CD4-positive, alpha-beta T cell treated with Interleukin-10 for 1 hour (primary cell): ENCODE results near the gene AGBL3.
"Not testable (repeated sequence)": the region's sequence is repeated elsewhere in the genome, so short reads cannot be mapped to it uniquely, and the experiment has no call there.

Experiments used
- DNase-seq: peaks from one replicate; pipeline ENCODE4 v3.0.0-alpha.2; 2020

The AGBL3 gene

GRCh38 chr7:135078051-135078450 lies 91.7 kb downstream of the AGBL3 start:
- DNase-seq: no peak

DNA sequence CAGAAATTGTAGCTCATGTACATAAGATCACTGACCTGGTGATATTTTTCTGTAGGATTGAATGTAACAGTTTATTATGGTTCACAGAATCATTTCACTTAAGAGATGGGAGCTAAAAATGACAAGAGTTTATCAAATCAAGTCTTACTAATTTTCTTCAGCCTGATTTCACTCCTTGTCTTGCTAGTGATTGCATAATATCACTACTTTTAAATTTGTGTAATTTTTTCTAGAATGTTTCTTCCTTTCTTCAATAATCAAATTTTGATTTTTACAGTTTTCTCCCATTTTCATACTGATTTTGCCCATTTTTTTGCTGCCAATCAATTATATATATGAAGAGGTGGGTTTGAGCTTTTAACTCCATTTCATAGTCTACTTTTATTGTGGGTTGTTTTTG lies 92.8 kb downstream of the AGBL3 start:
- DNase-seq: no peak

DNA sequence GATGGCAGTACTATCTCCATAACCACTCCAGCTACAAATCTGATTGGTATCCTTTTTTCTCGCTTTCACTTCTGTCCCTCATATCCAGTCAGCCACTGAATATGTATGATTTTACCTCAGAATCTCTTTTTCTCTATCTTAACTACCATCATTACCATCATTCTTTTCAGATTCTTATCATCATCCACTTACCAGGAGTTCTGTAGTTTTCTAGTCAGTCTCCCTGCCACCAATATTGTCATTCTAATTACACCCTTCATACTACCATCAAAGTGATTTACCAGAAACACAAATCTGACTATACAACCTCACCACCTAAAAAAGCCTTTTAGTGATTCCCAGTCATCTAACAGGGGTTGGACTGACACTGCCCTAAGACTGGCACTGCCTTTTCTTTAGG lies 96.7 kb downstream of the AGBL3 start:
- DNase-seq: no peak

GRCh38 chr7:135088566-135088965 lies 102.3 kb downstream of the AGBL3 start:
- no peak for DNase-seq

DNA sequence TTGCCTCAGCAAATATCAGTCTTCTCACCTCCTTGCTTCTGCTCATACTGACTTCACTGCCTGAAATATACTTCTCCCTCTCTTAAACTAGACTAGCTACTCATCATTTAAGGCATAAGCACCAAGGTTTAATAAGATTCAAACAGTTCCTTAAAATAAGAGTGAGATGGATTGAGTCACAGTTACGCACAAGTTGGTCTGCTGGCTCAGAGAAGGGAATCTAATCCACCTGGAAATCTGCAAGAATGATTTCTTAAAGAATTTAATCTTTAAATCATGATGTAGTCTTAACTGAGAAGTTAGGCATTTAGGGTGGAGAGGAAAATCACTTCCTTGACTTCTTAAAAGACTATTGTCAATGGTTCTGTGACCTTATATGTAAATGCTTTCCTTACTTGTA lies 105.4 kb downstream of the AGBL3 start:
- no peak for DNase-seq

DNA sequence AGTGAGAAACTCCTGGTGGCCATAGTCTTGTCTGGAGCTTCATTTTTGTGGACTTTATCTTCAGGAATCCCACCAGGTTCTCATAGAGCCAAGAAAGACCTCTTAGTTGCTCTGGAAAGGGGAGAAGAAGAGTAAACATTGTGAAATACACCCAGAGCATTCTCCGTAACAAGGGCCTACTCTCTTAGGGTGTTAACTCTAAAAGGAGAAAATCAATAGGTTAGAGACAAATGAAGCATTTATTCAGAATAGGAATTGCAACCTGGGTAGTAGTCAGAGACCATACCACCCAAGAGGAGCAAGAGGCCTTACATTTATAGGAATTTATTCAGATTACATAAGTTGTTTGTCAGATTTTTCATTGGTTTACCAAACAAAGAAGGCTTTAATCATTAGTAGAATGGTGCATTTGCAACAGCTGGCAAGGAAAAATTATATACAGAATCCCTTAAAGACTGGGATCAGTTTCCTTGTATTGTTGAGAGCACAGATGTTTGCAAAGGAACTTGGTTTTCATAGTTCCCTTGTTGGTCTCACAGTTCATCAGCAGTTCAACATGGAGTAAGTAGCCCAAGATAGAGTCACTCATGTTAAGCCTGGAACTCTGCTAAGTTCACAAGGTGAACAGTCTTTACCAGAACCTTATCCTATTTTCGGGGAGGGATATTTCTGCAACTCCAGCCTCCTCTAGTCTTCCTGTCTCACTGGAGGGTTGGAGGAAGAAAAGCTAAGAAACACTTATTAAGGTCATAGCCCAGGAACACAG lies 108.3 kb downstream of the AGBL3 start:
- DNase-seq: no peak

- DNase-seq: no peak
These were observed 109.1 kb downstream of the AGBL3 start for GRCh38 chr7:135095450-135095849.

DNA sequence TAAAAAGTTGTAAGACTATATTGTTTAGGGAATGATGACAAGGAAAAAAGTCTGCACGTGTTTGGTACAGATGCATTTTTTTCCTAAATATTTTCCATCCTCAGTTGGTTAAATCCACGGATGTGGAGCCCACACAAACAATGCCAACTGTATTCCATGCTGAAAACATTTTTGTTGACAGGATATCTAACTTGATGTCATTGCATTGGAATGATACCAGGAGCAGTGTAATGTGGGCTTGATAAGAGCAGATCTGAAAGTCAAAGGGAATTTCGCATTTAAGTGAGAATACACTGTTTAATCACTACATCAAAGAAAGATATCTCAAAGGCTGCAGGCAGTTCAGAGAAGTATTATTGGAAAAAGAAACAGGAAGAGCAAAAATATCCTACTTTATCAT lies 112.1 kb downstream of the AGBL3 start:
- DNase-seq: no peak

GRCh38 chr7:135100856-135101255 lies 114.5 kb downstream of the AGBL3 start:
- no peak for DNase-seq

DNA sequence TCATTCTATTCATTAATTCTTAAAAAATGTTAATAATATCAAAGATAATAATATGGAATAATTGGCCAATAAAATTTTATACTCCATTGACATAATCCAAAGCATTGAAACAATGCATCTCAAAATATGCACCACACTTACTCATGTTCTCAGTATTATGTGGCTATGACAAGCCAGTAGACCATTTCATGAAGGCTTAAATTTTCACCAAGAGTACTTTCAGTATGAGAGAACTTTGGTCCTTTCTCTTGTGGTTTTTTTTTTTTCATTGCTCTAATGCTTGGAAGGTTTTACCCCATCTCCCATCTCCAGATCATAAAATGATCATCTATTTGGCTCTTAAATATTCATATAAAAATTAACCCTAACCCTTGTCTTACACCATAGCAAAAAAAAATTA lies 116.1 kb downstream of the AGBL3 start:
- no peak for DNase-seq

GRCh38 chr7:135109562-135109961 lies 123.3 kb downstream of the AGBL3 start:
- no peak for DNase-seq

GRCh38 chr7:135109976-135110375 lies 123.7 kb downstream of the AGBL3 start:
- DNase-seq: no peak

- no peak for DNase-seq
These were observed 125.1 kb downstream of the AGBL3 start for GRCh38 chr7:135111379-135111778.

- no peak for DNase-seq
These were observed 128.3 kb downstream of the AGBL3 start for GRCh38 chr7:135114622-135115021.

GRCh38 chr7:135117096-135117495 lies 130.8 kb downstream of the AGBL3 start:
- no peak for DNase-seq

DNA sequence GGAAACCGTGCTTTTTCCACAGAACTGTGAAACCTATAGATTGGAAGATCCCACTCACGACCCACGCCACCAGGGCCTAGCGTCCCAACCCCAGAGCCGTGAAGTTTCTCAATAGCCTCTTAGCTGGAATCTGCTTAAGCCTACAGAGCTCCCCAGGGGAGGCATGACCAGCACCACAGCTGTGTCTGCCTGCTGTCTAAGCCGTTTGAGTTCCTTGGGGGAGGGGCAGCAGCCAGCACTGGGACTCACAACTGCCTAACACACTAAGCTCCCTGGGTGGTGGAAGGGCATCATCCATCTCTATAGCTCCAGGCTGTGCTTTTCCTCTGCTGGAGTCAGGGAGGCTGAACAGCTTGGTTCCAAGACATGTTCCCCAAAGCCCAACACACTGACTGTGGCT lies 135.6 kb downstream of the AGBL3 start:
- no peak for DNase-seq

DNA sequence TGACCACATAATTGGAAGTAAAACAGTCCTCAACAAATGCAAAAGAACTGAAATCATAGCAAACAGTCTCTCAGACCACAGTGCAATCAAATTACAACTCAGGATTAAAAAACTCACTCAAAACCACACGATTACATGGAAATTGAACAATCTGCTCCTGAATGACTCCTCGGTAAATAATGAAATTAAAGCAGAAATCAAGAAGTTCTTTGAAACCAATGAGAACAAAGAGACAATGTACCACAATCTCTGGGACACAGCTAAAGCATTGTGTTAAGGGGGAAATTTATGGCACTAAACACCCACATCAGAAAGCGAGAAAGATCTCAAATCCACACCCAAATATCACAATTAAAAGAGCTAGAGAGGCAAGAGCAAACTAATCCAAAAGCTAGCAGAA lies 138.3 kb downstream of the AGBL3 start:
- DNase-seq: not testable (repeated sequence)

GRCh38 chr7:135128931-135129330 lies 142.6 kb downstream of the AGBL3 start:
- DNase-seq: no peak

- no peak for DNase-seq
These were observed 143.3 kb downstream of the AGBL3 start for GRCh38 chr7:135129579-135129978.

DNA sequence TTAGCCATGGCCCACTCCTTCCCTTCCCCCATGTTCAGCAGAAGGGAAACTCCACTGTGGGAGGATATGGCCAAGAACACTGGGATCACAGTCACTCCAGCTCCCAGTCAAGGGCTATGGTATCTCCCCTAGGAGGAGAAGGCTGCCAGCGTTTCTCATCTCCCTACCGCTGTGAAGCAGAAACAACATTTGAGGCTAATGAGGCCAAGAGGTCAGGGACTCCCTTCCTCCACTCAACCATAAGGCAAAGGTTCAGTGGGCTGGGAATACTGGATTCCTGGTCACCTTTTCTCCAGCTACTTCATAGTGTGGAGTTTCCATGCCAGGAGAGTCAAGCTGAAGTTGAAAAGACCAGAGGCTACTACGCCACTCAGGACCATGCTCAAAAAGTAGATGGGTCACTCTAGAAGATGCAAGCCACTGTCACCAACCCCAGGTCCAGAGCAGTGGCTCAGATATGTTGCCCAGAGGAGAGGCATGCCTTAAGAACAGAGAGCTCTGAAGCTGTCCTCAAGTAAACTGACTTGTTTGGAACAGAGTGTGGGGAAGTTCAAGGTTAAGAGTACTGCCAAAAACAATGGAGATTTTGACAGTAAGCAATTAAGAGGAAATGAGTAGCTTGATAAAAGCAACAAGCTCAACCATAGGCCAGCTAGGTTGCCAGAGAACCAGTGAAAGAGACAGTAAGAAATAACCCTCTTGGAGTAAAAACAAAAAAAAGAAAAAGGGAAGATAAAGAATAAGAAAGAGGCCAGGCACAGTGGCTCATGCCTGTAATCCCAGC lies 157.8 kb downstream of the AGBL3 start:
- DNase-seq: no peak

GRCh38 chr7:135147341-135147898 lies 161.1 kb downstream of the AGBL3 start:
- DNase-seq: peak; percentile 69

DNA sequence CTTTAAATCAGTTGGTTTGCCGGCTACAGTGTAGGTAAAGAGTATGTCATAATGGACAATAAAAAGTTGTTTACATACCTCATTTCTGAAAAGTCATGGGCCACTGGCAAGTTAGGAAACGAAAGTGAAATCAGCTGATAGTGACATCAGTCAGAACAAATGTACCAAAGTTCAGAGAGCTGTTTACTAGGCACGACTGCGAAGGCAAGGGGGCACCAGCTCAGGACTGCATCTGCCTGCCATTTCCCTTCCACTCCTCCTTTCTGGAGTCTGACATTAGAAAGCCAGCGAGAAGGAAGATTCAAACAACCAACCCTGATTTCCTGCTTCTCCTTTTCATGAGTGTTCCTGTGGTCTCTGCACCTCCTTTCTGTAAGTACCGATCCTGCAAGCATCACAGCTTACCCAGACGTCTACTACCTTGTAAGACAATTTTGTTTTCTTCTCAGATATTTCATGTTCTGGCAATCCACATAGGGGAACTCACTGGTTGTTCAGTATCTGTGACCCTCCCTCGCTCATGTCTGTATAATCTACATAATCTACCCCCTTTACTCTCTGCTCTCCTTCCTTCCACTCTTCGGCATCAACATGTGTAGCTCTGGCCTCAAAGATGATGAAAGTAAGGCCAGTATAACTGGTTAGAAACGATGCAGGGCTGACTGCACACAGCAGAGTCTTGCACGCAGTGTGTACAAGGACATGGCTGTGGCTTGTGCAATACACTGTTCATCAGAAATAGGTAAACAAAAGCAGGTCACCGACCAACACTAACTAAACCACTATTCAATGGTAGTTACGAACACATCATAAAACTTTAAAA lies 161.8 kb downstream of the AGBL3 start, which contains the start of gene TMEM140:
TMEM140 (plus strand) TSS at position 174 of the 823 bp plus-strand sequence. CDS start 16,370 bp downstream, outside the sequence.
- peak; percentile 85 for DNase-seq
